Parathyroid adenoma (tissue), 2 donors: Measurements from ENCODE around the gene USO1.

Experiments used
- H2AFZ ChIP-seq: fragments of 300-600 bp; sonication (generic); one replicate; pipeline ENCODE4 v1.7.0; 2017; ENCODE audit warnings: antibody characterized with exemption, mild to moderate bottlenecking
- H3K27ac ChIP-seq: fragments of 300-600 bp; sonication (generic); one replicate; pipeline ENCODE4 v1.7.0; 2017
- H3K27me3 ChIP-seq: fragments of 300-600 bp; sonication (generic); one replicate; pipeline ENCODE4 v1.7.0; 2017; ENCODE audit warnings: low read length; ENCODE audit not compliant: control insufficient read depth, insufficient read depth
- H3K36me3 ChIP-seq: fragments of 300-600 bp; sonication (generic); one replicate; pipeline ENCODE4 v1.7.0; 2017; ENCODE audit warnings: low read length; ENCODE audit not compliant: control insufficient read depth, insufficient read depth
- H3K4me1 ChIP-seq: fragments of 300-600 bp; sonication (generic); one replicate; pipeline ENCODE4 v1.7.0; 2017; ENCODE audit warnings: control low read depth
- H3K4me2 ChIP-seq: fragments of 300-600 bp; sonication (generic); one replicate; pipeline ENCODE4 v1.7.0; 2017; ENCODE audit warnings: low read length
- H3K4me3 ChIP-seq: fragments of 300-600 bp; sonication (generic); one replicate; pipeline ENCODE4 v1.7.0; 2017; ENCODE audit warnings: low read depth, low read length
- H3K79me2 ChIP-seq: fragments of 300-600 bp; sonication (generic); one replicate; pipeline ENCODE4 v1.7.0; 2017; ENCODE audit warnings: control low read depth
- H3K9ac ChIP-seq: fragments of 300-600 bp; sonication (generic); one replicate; pipeline ENCODE4 v1.7.0; 2017; ENCODE audit warnings: mild to moderate bottlenecking
- H3K9me3 ChIP-seq: fragments of 300-600 bp; sonication (generic); one replicate; pipeline ENCODE4 v1.7.0; 2017; ENCODE audit warnings: low read length; ENCODE audit not compliant: control insufficient read depth
- TF ChIP-seq, protein P1 (sequence below): fragments of 300-600 bp; sonication (generic); IDR thresholded peaks from one replicate; pipeline ENCODE4 v1.7.0; 2017; ENCODE audit warnings: antibody characterized with exemption, mild to moderate bottlenecking
- donor health status: primary hyperparathyroidism.

The USO1 gene

GRCh38 chr4:75779105-75779757, 54.9 kb downstream of the USO1 start:
- Histone ChIP-seq H3K27ac (no peak overlapping the region), H3K4me2 (no peak overlapping the region), H3K79me2 (no peaks in the 10 kb centered on the region), H2AFZ (no peak overlapping the region), H3K4me1 (no peaks in the 10 kb centered on the region), H3K9me3 (no peaks in the 10 kb centered on the region), H3K27me3 (no peaks in the 10 kb centered on the region), H3K9ac (no peak overlapping the region), H3K36me3 (no peaks in the 10 kb centered on the region), H3K4me3 (no peak overlapping the region)
- TF ChIP-seq, protein P1, sequence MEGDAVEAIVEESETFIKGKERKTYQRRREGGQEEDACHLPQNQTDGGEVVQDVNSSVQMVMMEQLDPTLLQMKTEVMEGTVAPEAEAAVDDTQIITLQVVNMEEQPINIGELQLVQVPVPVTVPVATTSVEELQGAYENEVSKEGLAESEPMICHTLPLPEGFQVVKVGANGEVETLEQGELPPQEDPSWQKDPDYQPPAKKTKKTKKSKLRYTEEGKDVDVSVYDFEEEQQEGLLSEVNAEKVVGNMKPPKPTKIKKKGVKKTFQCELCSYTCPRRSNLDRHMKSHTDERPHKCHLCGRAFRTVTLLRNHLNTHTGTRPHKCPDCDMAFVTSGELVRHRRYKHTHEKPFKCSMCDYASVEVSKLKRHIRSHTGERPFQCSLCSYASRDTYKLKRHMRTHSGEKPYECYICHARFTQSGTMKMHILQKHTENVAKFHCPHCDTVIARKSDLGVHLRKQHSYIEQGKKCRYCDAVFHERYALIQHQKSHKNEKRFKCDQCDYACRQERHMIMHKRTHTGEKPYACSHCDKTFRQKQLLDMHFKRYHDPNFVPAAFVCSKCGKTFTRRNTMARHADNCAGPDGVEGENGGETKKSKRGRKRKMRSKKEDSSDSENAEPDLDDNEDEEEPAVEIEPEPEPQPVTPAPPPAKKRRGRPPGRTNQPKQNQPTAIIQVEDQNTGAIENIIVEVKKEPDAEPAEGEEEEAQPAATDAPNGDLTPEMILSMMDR, result no peak

DNA sequence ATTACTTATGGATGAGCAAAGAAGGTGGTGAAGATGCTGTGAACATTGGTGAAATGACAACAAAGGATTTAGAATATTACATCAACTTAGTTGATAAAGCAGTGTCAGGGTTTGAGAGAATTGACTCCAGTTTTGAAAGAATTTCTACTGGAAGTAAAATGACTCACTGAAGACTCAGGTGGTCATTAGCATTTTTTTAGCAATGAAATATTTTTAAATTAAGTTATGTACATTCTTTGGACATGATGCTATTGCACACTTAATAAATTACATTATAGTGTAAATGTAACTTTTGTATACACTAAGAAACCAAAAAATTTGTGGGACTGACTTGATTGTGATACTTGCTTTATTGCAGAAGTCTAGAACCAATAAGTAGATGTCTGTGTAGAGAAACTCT, 56.9 kb downstream of the USO1 start:
- H3K9ac ChIP-seq, result no peak overlapping the region
- H3K27ac ChIP-seq, result no peak overlapping the region
- no peaks in the 10 kb centered on the region for H3K4me1 ChIP-seq
- H3K27me3 ChIP-seq, result no peaks in the 10 kb centered on the region
- no peak overlapping the region for H3K4me2 ChIP-seq
- H3K9me3 ChIP-seq, result no peaks in the 10 kb centered on the region
- no peaks in the 10 kb centered on the region for H3K79me2 ChIP-seq
- H3K36me3 ChIP-seq, result no peaks in the 10 kb centered on the region
- H2AFZ ChIP-seq, result no peak overlapping the region
- TF ChIP-seq, protein P1, result no peak
- H3K4me3 ChIP-seq, result no peak overlapping the region

GRCh38 chr4:75786526-75786925, 62.1 kb downstream of the USO1 start:
- Histone ChIP-seq H2AFZ (no peak overlapping the region), H3K27me3 (no peaks in the 10 kb centered on the region), H3K4me1 (no peaks in the 10 kb centered on the region), H3K9me3 (no peaks in the 10 kb centered on the region), H3K9ac (no peak overlapping the region), H3K79me2 (no peaks in the 10 kb centered on the region), H3K4me3 (no peak overlapping the region), H3K4me2 (no peak overlapping the region), H3K27ac (no peak overlapping the region), H3K36me3 (no peaks in the 10 kb centered on the region)
- TF ChIP-seq, protein P1, result no peak

GRCh38 chr4:75786938-75787337, 62.6 kb downstream of the USO1 start:
- Histone ChIP-seq H3K79me2 (no peaks in the 10 kb centered on the region), H3K4me1 (no peaks in the 10 kb centered on the region), H3K27me3 (no peaks in the 10 kb centered on the region), H3K4me3 (no peak overlapping the region), H3K36me3 (no peaks in the 10 kb centered on the region), H3K9ac (no peak overlapping the region), H3K27ac (no peak overlapping the region), H3K9me3 (no peaks in the 10 kb centered on the region), H2AFZ (no peak overlapping the region), H3K4me2 (no peak overlapping the region)
- TF ChIP-seq, protein P1, result no peak

GRCh38 chr4:75790024-75790423, 65.6 kb downstream of the USO1 start:
- H3K36me3 ChIP-seq, result no peaks in the 10 kb centered on the region
- no peak overlapping the region for H3K4me2 ChIP-seq
- H3K79me2 ChIP-seq, result no peaks in the 10 kb centered on the region
- TF ChIP-seq, protein P1, result no peak
- no peak overlapping the region for H3K9ac ChIP-seq
- no peak overlapping the region for H3K27ac ChIP-seq
- no peaks in the 10 kb centered on the region for H3K4me1 ChIP-seq
- H3K4me3 ChIP-seq, result no peak overlapping the region
- H2AFZ ChIP-seq, result no peak overlapping the region
- no peaks in the 10 kb centered on the region for H3K9me3 ChIP-seq
- H3K27me3 ChIP-seq, result no peaks in the 10 kb centered on the region
